Panc1 (cell line): Measurements from ENCODE around the gene FBRSL1.

Experiments used
- CTCF ChIP-seq: fragments of 450-650 bp; IDR thresholded peaks from 2 replicates; pipeline ENCODE4 v1.5.1; 2017; ENCODE audit warnings: mild to moderate bottlenecking
- POLR2AphosphoS5 ChIP-seq: IDR thresholded peaks from 2 replicates; pipeline ENCODE4 v1.6.1; 2012; ENCODE audit warnings: mild to moderate bottlenecking, low read depth, low read length, moderate library complexity
- SIN3A ChIP-seq: IDR thresholded peaks from 2 replicates; pipeline ENCODE4 v1.6.1; 2012; ENCODE audit warnings: low read depth, mild to moderate bottlenecking, low read length, moderate library complexity, borderline replicate concordance; ENCODE audit not compliant: insufficient read depth
- TF ChIP-seq, protein P1 (sequence below), 2 experiments: IDR thresholded peaks; 2 replicates each; pipeline ENCODE4 v1.6.1; 2011 to 2012; ENCODE audit warnings: low read depth in 2 of 2, control low read depth in 1 of 2, low read length in 1 of 2, mild to moderate bottlenecking in 1 of 2, moderate library complexity in 1 of 2; ENCODE audit not compliant: insufficient read depth in 1 of 2

GRCh38 chr12:132460571-132460970 is 29.4 kb upstream of the FBRSL1 start:
- TF ChIP-seq CTCF = no peak; the same call in 1 of the 2 replicates
- TF ChIP-seq, protein P1, sequence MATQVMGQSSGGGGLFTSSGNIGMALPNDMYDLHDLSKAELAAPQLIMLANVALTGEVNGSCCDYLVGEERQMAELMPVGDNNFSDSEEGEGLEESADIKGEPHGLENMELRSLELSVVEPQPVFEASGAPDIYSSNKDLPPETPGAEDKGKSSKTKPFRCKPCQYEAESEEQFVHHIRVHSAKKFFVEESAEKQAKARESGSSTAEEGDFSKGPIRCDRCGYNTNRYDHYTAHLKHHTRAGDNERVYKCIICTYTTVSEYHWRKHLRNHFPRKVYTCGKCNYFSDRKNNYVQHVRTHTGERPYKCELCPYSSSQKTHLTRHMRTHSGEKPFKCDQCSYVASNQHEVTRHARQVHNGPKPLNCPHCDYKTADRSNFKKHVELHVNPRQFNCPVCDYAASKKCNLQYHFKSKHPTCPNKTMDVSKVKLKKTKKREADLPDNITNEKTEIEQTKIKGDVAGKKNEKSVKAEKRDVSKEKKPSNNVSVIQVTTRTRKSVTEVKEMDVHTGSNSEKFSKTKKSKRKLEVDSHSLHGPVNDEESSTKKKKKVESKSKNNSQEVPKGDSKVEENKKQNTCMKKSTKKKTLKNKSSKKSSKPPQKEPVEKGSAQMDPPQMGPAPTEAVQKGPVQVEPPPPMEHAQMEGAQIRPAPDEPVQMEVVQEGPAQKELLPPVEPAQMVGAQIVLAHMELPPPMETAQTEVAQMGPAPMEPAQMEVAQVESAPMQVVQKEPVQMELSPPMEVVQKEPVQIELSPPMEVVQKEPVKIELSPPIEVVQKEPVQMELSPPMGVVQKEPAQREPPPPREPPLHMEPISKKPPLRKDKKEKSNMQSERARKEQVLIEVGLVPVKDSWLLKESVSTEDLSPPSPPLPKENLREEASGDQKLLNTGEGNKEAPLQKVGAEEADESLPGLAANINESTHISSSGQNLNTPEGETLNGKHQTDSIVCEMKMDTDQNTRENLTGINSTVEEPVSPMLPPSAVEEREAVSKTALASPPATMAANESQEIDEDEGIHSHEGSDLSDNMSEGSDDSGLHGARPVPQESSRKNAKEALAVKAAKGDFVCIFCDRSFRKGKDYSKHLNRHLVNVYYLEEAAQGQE (IDR thresholded peaks at IDR 0.05; ENCODE audit: insufficient read depth in 1 of 2, low read depth in 2 of 2, low read length in 1 of 2) = no peak
- TF ChIP-seq SIN3A = no peak
- TF ChIP-seq POLR2AphosphoS5 = no peak
